ENCODE results near the gene CRYBA2.

CRYBA2 gene

GRCh38 chr2:218995972-218996711 is 2.9 kb upstream of the CRYBA2 start:
- peak; percentile 81 for TF ChIP-seq CTCF (IDR thresholded peaks at IDR 0.05)

- no peak for TF ChIP-seq CTCF (IDR thresholded peaks at IDR 0.05)
Measured at GRCh38 chr2:218995561-218995960, 2.3 kb upstream of the CRYBA2 start.

GRCh38 chr2:218992703-218993344 is 398 bp downstream of the CRYBA2 start:
- TF ChIP-seq CTCF (IDR thresholded peaks at IDR 0.05), result no peak

- TF ChIP-seq CTCF (IDR thresholded peaks at IDR 0.05), result no peak
Measured at GRCh38 chr2:218992196-218992595, 1.0 kb downstream of the CRYBA2 start.

GRCh38 chr2:218991674-218992168 is 1.5 kb downstream of the CRYBA2 start:
- TF ChIP-seq CTCF (IDR thresholded peaks at IDR 0.05), result no peak

- no peak for TF ChIP-seq CTCF (IDR thresholded peaks at IDR 0.05)
Measured at GRCh38 chr2:218990612-218991011, 2.6 kb downstream of the CRYBA2 start.

- no peak for TF ChIP-seq CTCF (IDR thresholded peaks at IDR 0.05)
Measured at GRCh38 chr2:218990052-218990451, 3.2 kb downstream of the CRYBA2 start.

All from LNCAP (cell line).